ENCODE measurements around the gene SLC16A12.

The SLC16A12 gene

DNA sequence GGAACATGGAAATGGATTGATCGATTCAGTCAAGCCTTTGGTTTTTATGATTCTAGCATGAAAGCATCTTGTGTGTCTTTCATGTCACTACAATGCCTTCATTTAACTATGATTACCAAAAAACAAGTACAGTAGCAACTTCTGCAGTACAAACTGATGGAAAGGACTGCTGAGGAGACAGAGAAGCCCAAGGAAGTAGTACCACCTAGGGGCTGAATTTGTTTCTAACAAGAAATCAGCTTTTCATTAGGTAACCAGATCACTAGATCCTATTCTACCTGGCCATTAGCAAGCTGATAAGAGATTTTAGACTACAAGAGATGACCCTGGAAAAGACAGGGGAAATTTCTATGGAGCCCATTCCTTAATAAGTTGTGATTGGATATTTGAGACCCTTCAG, 146.1 kb downstream of the SLC16A12 start:
- H3K9ac ChIP-seq (ENCODE audit: low read length) = no peak overlapping the region
- no peaks in the 10 kb centered on the region for H3K4me1 ChIP-seq (ENCODE audit: insufficient read depth, low read length, severe bottlenecking)
- H4K20me1 ChIP-seq (ENCODE audit: insufficient read depth, low read length) = no peaks in the 10 kb centered on the region
- no peak overlapping the region for H3K4me2 ChIP-seq (ENCODE audit: low read length)
- no peaks in the 10 kb centered on the region for H3K27me3 ChIP-seq (ENCODE audit: insufficient read depth, low read length)
- TF ChIP-seq, protein P1, sequence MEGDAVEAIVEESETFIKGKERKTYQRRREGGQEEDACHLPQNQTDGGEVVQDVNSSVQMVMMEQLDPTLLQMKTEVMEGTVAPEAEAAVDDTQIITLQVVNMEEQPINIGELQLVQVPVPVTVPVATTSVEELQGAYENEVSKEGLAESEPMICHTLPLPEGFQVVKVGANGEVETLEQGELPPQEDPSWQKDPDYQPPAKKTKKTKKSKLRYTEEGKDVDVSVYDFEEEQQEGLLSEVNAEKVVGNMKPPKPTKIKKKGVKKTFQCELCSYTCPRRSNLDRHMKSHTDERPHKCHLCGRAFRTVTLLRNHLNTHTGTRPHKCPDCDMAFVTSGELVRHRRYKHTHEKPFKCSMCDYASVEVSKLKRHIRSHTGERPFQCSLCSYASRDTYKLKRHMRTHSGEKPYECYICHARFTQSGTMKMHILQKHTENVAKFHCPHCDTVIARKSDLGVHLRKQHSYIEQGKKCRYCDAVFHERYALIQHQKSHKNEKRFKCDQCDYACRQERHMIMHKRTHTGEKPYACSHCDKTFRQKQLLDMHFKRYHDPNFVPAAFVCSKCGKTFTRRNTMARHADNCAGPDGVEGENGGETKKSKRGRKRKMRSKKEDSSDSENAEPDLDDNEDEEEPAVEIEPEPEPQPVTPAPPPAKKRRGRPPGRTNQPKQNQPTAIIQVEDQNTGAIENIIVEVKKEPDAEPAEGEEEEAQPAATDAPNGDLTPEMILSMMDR (IDR thresholded peaks at IDR 0.05; ENCODE audit: low read length) = no peak; the same call in 1 of the 2 replicates
- TF ChIP-seq EZH2 (IDR thresholded peaks at IDR 0.05; ENCODE audit: borderline replicate concordance, low read length) = no peak
- H3K79me2 ChIP-seq (ENCODE audit: insufficient read depth, low read length) = no peaks in the 10 kb centered on the region
- H3K9me2 ChIP-seq (ENCODE audit: low read depth, low read length) = no peaks in the 10 kb centered on the region
- H3F3A ChIP-seq (ENCODE audit: insufficient read depth, low read length) = no peaks in the 10 kb centered on the region
- H3K9me3 ChIP-seq (ENCODE audit: low read length) = no peaks in the 10 kb centered on the region
- no peaks in the 10 kb centered on the region for H3K36me3 ChIP-seq (ENCODE audit: insufficient read depth, low read length)
- no peak overlapping the region for H3K27ac ChIP-seq (ENCODE audit: low read depth, low read length, poor library complexity, severe bottlenecking)
- H3K4me3 ChIP-seq (ENCODE audit: low read depth, low read length, poor library complexity, severe bottlenecking) = no peak overlapping the region
- no peak overlapping the region for H2AFZ ChIP-seq (ENCODE audit: low read length)

DNA sequence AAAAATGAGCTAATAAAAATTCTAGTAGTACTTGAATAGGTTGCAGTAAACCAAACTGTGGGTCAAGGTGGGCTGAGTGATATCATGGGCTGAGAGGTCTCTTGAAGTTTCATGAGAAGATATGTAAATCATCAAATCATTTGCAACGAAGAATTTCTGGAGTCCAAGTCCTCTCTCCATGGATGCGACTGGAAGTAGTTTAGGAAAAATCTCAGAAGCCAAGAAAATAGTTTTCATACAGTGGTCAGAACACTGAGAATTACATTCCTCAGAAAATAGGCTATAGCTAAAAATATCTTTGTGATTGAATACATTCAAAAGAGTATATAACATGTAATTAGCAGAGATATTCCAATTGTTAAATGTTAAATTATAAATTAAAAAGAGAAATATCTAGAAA, 146.6 kb downstream of the SLC16A12 start:
- Histone ChIP-seq H3K4me2 (ENCODE audit: low read length) (no peak overlapping the region), H3K36me3 (ENCODE audit: insufficient read depth, low read length) (no peaks in the 10 kb centered on the region), H3K27me3 (ENCODE audit: insufficient read depth, low read length) (no peaks in the 10 kb centered on the region), H3K9me3 (ENCODE audit: low read length) (no peaks in the 10 kb centered on the region), H3K4me1 (ENCODE audit: insufficient read depth, low read length, severe bottlenecking) (no peaks in the 10 kb centered on the region), H3F3A (ENCODE audit: insufficient read depth, low read length) (no peaks in the 10 kb centered on the region), H3K9me2 (ENCODE audit: low read depth, low read length) (no peaks in the 10 kb centered on the region), H3K79me2 (ENCODE audit: insufficient read depth, low read length) (no peaks in the 10 kb centered on the region), H3K27ac (ENCODE audit: low read depth, low read length, poor library complexity, severe bottlenecking) (no peak overlapping the region), H3K9ac (ENCODE audit: low read length) (no peak overlapping the region), H3K4me3 (ENCODE audit: low read depth, low read length, poor library complexity, severe bottlenecking) (no peak overlapping the region), H2AFZ (ENCODE audit: low read length) (no peak overlapping the region), H4K20me1 (ENCODE audit: insufficient read depth, low read length) (no peaks in the 10 kb centered on the region)
- TF ChIP-seq EZH2 (IDR thresholded peaks at IDR 0.05; ENCODE audit: borderline replicate concordance, low read length) = no peak

DNA sequence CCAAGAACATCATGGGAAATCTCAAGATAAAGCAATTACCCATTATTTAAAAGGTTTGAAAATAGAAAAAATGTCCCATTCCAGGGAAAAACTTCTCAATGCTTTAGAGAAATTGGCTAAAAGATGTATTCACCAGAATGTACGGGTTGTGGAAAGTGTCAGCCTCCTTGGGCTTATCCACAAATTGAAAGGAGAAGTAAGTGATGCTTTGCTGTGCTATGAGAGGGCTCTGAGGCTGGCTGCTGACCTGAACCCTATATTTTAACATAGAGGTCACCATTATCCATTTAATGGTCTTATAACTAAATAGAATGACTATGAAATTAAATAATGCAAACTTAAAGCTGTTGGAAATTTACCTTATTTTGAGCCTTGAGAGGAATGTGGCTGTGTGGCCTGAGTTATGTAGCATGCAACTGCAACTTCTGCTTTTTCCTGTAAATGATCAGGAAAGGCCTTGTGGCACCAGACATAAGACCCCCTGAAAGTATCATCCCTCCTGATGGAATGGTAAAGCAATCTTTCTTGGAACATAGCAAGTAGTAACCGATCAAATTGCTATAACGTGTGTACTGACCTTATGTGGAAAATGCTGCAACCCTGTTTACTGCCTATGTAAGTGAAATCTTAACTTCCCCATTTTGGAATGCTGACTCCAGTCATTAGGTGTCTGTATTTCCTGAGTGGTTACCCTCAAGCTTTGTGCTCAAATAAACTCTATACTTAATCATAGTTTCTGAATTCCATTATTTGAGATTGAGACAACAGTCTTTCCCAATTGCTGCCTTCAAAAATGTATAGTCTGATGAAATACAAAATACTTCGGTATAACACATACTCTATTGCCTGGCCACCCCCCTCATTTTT, 150.7 kb downstream of the SLC16A12 start:
- TF ChIP-seq EZH2 (IDR thresholded peaks at IDR 0.05; ENCODE audit: borderline replicate concordance, low read length) = no peak
- TF ChIP-seq, protein P1 (IDR thresholded peaks at IDR 0.05; ENCODE audit: low read length) = no peak
- Histone ChIP-seq H4K20me1 (ENCODE audit: insufficient read depth, low read length) (no peaks in the 10 kb centered on the region), H3K36me3 (ENCODE audit: insufficient read depth, low read length) (no peaks in the 10 kb centered on the region), H3K79me2 (ENCODE audit: insufficient read depth, low read length) (no peaks in the 10 kb centered on the region), H3K27me3 (ENCODE audit: insufficient read depth, low read length) (no peaks in the 10 kb centered on the region), H3K9me2 (ENCODE audit: low read depth, low read length) (no peaks in the 10 kb centered on the region), H2AFZ (ENCODE audit: low read length) (no peak overlapping the region), H3F3A (ENCODE audit: insufficient read depth, low read length) (no peaks in the 10 kb centered on the region), H3K9ac (ENCODE audit: low read length) (no peak overlapping the region), H3K4me2 (ENCODE audit: low read length) (no peak overlapping the region), H3K9me3 (ENCODE audit: low read length) (no peaks in the 10 kb centered on the region), H3K4me1 (ENCODE audit: insufficient read depth, low read length, severe bottlenecking) (no peaks in the 10 kb centered on the region), H3K4me3 (ENCODE audit: low read depth, low read length, poor library complexity, severe bottlenecking) (no peak overlapping the region), H3K27ac (ENCODE audit: low read depth, low read length, poor library complexity, severe bottlenecking) (no peak overlapping the region)

Data from OCI-LY1 (cell line).